Measurements from ENCODE around the gene XPNPEP3. TPM values are rescaled to one million over a fixed set of nuclear protein-coding genes. Genes with fewer than 3 reads are reported as not detected.

Gene XPNPEP3
- polyA plus RNA-seq, 1 of the 3 experiments (the other 2 are of a cell fraction): 8.6 TPM

DNA sequence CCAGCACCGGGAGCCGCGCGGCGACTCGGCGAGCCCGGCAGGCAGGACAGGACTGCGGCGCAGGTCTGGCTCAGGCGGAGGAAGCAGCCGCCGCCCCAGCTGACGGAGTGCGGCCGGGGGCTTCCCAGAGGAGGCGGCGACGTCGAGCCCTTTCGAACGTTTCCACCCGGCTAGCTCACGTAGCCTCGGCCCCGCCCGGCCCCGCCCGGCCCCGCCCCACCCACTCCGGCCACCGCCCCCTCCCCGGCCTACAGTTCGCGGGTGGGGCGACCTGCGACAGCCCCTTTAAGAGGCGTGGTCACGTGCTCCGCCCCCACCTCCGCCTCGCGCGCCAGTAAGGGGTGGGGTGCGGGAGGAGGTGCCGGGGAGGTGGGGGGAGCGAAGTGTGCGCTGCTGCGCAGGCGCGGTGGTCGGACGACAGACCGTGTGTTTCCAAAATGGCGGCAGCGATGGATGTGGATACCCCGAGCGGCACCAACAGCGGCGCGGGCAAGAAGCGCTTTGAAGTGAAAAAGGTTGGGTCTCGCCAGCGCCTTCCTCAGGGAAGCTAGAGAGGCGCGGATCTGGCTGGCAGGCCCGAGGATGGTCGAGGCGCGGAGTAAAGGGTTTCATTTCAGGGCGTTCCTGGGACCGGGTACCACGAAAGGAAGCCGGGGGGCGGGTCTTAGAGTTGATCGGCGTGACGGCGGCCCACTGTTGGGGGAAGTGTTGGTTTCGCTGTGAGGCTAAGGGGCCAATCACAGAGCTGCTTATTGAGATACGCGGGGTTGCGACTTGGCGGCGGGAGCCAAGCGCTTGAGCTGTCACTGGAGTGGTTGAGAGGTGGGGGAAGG lies 94.2 kb downstream of the XPNPEP3 start, which contains the start of gene RBX1:
TSS of gene RBX1 (plus strand) at position 417 of the 833 bp plus-strand sequence. CDS start at position 438, 21 bp downstream.
- 0% methylated on average over 9 of the region's 86 CpGs for WGBS (ENCODE audit: low lambda C conversion rate)
- TF ChIP-seq TAF1 (IDR thresholded peaks at IDR 0.05; ENCODE audit: borderline replicate concordance, low read depth, low read length) (peak; percentile 75), FOSL2 (IDR thresholded peaks at IDR 0.05; ENCODE audit: borderline replicate concordance, low read depth) (no peak), NRF1 (IDR thresholded peaks at IDR 0.05; ENCODE audit: low read depth, low read length) (peak; percentile 68), MEF2A (IDR thresholded peaks at IDR 0.05; ENCODE audit: borderline replicate concordance, low read depth) (no peak), ZBTB33 (IDR thresholded peaks at IDR 0.05; ENCODE audit: borderline replicate concordance, low read depth) (no peak), TCF12 (IDR thresholded peaks at IDR 0.05) (no peak), SIN3A (IDR thresholded peaks at IDR 0.05; ENCODE audit: borderline replicate concordance, low read depth, low read length) (0 out of 2 replicates have a peak, but pooled peaks have one; percentile 13), CHD2 (IDR thresholded peaks at IDR 0.05; ENCODE audit: low read length, partially characterized antibody) (peak; percentile 83), GABPA (IDR thresholded peaks at IDR 0.05; ENCODE audit: low read depth) (peak; percentile 50; the same call in 1 of the 2 replicates), GATA2 (CRISPR knock-in tag; IDR thresholded peaks at IDR 0.05) (no peak), NFIC (IDR thresholded peaks at IDR 0.05; ENCODE audit: borderline replicate concordance) (no peak), RXRA (IDR thresholded peaks at IDR 0.05; ENCODE audit: borderline replicate concordance, low read depth) (no peak), EZH2phosphoT487 (IDR thresholded peaks at IDR 0.05; ENCODE audit: borderline replicate concordance, low read depth) (no peak), PBX3 (IDR thresholded peaks at IDR 0.05) (peak; percentile 97), RAD21 (IDR thresholded peaks at IDR 0.05; ENCODE audit: low read length) (no peak), FOXJ3 (CRISPR knock-in tag; IDR thresholded peaks at IDR 0.05) (no peak), YY1 (IDR thresholded peaks at IDR 0.05; ENCODE audit: low read depth) (peak; percentile 92), ELF1 (IDR thresholded peaks at IDR 0.05) (no peak), FOXM1 (IDR thresholded peaks at IDR 0.05; ENCODE audit: low read depth) (no peak), MAX (IDR thresholded peaks at IDR 0.05; ENCODE audit: low read depth) (no peak), TEAD4 (IDR thresholded peaks at IDR 0.05; ENCODE audit: borderline replicate concordance, insufficient read depth) (no peak), EP300 (IDR thresholded peaks at IDR 0.05; ENCODE audit: borderline replicate concordance in 1 of 2, low read depth in 1 of 2, low read length in 1 of 2) (no peak), SMC3 (IDR thresholded peaks at IDR 0.05; ENCODE audit: low read depth, low read length) (no peak)
- TF ChIP-seq, protein P1, sequence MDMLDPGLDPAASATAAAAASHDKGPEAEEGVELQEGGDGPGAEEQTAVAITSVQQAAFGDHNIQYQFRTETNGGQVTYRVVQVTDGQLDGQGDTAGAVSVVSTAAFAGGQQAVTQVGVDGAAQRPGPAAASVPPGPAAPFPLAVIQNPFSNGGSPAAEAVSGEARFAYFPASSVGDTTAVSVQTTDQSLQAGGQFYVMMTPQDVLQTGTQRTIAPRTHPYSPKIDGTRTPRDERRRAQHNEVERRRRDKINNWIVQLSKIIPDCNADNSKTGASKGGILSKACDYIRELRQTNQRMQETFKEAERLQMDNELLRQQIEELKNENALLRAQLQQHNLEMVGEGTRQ (IDR thresholded peaks at IDR 0.05; ENCODE audit: borderline replicate concordance, low read depth, low read length): peak; percentile 30; the same call in 1 of the 2 replicates
- TF ChIP-seq, protein P2, sequence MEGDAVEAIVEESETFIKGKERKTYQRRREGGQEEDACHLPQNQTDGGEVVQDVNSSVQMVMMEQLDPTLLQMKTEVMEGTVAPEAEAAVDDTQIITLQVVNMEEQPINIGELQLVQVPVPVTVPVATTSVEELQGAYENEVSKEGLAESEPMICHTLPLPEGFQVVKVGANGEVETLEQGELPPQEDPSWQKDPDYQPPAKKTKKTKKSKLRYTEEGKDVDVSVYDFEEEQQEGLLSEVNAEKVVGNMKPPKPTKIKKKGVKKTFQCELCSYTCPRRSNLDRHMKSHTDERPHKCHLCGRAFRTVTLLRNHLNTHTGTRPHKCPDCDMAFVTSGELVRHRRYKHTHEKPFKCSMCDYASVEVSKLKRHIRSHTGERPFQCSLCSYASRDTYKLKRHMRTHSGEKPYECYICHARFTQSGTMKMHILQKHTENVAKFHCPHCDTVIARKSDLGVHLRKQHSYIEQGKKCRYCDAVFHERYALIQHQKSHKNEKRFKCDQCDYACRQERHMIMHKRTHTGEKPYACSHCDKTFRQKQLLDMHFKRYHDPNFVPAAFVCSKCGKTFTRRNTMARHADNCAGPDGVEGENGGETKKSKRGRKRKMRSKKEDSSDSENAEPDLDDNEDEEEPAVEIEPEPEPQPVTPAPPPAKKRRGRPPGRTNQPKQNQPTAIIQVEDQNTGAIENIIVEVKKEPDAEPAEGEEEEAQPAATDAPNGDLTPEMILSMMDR (IDR thresholded peaks at IDR 0.05): no peak
- TF ChIP-seq, protein P3, sequence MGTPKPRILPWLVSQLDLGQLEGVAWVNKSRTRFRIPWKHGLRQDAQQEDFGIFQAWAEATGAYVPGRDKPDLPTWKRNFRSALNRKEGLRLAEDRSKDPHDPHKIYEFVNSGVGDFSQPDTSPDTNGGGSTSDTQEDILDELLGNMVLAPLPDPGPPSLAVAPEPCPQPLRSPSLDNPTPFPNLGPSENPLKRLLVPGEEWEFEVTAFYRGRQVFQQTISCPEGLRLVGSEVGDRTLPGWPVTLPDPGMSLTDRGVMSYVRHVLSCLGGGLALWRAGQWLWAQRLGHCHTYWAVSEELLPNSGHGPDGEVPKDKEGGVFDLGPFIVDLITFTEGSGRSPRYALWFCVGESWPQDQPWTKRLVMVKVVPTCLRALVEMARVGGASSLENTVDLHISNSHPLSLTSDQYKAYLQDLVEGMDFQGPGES (IDR thresholded peaks at IDR 0.05; ENCODE audit: low read depth, low read length): peak; percentile 47; the same call in 1 of the 2 replicates

More for the DNA sequence above, 94.2 kb downstream of the XPNPEP3 start, which contains the start of gene RBX1:
- Histone ChIP-seq H3K9me3 (no peaks in the 10 kb centered on the region), H2AFZ (ENCODE audit: low read depth) (peak within 1 kb of the TSS; percentile 70), H3K27ac (ENCODE audit: low read depth in 2 of 2, low read length in 1 of 2) (peak within 1 kb of the TSS; percentile 81 to 86), H3K4me2 (peak within 1 kb of the TSS; percentile 87), H3K9ac (peak within 1 kb of the TSS; percentile 87), H3F3A (replicated peaks; ENCODE audit: insufficient read depth) (peaks cover 3% of the 10 kb centered on the region), H3K4me3 (ENCODE audit: low read depth in 2 of 2, low read length in 1 of 2) (peak within 1 kb of the TSS; percentile 60 to 72), H3K79me2 (ENCODE audit: insufficient read depth) (peaks cover 44% of the 10 kb centered on the region), H3K4me1 (ENCODE audit: control insufficient read depth in 1 of 2, insufficient read depth in 2 of 2, low read depth in 1 of 2, low read length in 1 of 2) (no peaks in the 10 kb centered on the region; a peak in 2 of 4 replicates), H4K20me1 (ENCODE audit: insufficient read depth) (no peaks in the 10 kb centered on the region), H3K36me3 (replicated peaks in 1 of 2; ENCODE audit: control insufficient read depth in 1 of 2, insufficient read depth in 2 of 2, low read length in 1 of 2) (peaks cover 0 to 5% of the 10 kb centered on the region in 2 experiments), H3K27me3 (ENCODE audit: insufficient read depth) (no peaks in the 10 kb centered on the region), H3K9me2 (no peaks in the 10 kb centered on the region)
- ChIA-PET CTCF (interaction anchor here (2.2 kb wide), 1 partner anchor 28 kb away, joined by 6 read pairs; no protein-coding TSS in a partner anchor), POLR2A (interaction anchor here (0.6 to 1.8 kb wide), 4 partner anchors 9 to 660 kb away, joined by 3 to 16 read pairs (median 4); partner anchors contain the start of gene EP300)
- DNase-seq: peak; percentile 92

Measured in SK-N-SH (cell line).